Bronchial epithelial cell (primary cell): ENCODE results near the gene CCDC158. TPM values are rescaled to one million over a fixed set of nuclear protein-coding genes. Genes with fewer than 3 reads are reported as not detected.

ENCODE experiments used
- DNase-seq: peaks from one replicate; pipeline ENCODE4 v3.0.0-alpha.2; 2010; ENCODE audit warnings: low read depth
- FAIRE-seq: peaks from 2 replicates; lab custom pipeline; 2011; peaks lifted over from hg19 to GRCh38; lab: Jason Lieb, UNC
- H3K27me3 ChIP-seq: 2 replicates; pipeline ENCODE4 v1.5.1; 2011; ENCODE audit warnings: low read length; ENCODE audit not compliant: control insufficient read depth, insufficient read depth
- H3K36me3 ChIP-seq: 2 replicates; pipeline ENCODE4 v1.5.1; 2011; ENCODE audit warnings: low read length; ENCODE audit not compliant: control insufficient read depth, insufficient read depth
- H3K4me3 ChIP-seq: 2 replicates; pipeline ENCODE4 v1.5.1; 2011; ENCODE audit warnings: mild to moderate bottlenecking, low read depth, low read length, control low read depth
- CTCF ChIP-seq: IDR thresholded peaks from 2 replicates; pipeline ENCODE4 v1.5.1; 2011; ENCODE audit warnings: mild to moderate bottlenecking, moderate library complexity, low read length, control low read depth, inconsistent platforms; ENCODE audit not compliant: insufficient read depth, severe bottlenecking
- total RNA-seq: library from RNA; depleted of rRNA; stranded (reverse); fragments of >200 nt; gene quantifications from 2 replicates; pipeline ENCODE4 v1.2.1, GENCODE V29; 2014

Gene CCDC158
- total RNA-seq, 1 donor from 2014 or later = under 0.01 TPM

GRCh38 chr4:76279462-76279861, 141.5 kb downstream of the CCDC158 start:
- FAIRE-seq (no peak), DNase-seq (no peak)
- Histone ChIP-seq H3K27me3 (no peaks in the 10 kb centered on the region), H3K4me3 (no peak overlapping the region), H3K36me3 (no peaks in the 10 kb centered on the region)
- no peak for TF ChIP-seq CTCF

- DNase-seq (no peak), FAIRE-seq (no peak)
- no peaks in the 10 kb centered on the region for H3K27me3 ChIP-seq
- no peak for TF ChIP-seq CTCF
- no peak overlapping the region for H3K4me3 ChIP-seq
- no peaks in the 10 kb centered on the region for H3K36me3 ChIP-seq
Observed at GRCh38 chr4:76278583-76278982, 142.4 kb downstream of the CCDC158 start.

DNA sequence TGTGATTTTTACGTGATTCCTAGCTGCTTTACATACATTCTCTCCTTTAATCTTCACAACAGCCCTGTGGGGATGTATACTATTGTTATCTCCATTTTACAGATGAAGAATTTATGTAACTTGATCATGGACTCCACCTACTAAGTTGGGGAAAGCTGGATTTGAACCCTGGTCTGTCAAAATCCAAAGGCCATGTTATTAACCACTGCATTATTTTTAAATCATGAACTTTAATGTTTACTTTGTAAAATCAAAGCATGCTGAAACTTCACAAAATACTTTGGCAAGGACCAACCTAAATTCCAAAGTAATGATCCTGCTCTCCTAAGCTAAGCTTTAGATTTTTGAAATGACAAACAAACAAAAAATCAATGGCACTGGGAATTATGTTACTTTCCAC, 143.3 kb downstream of the CCDC158 start:
- Histone ChIP-seq H3K36me3 (no peaks in the 10 kb centered on the region), H3K27me3 (no peaks in the 10 kb centered on the region), H3K4me3 (no peak overlapping the region)
- no peak for TF ChIP-seq CTCF
- DNase-seq (peak; percentile 42), FAIRE-seq (no peak)

- H3K36me3 ChIP-seq = no peaks in the 10 kb centered on the region
- no peaks in the 10 kb centered on the region for H3K27me3 ChIP-seq
- FAIRE-seq = no peak
Observed at GRCh38 chr4:76276813-76277212, 144.1 kb downstream of the CCDC158 start.

GRCh38 chr4:76275486-76276124, 145.3 kb downstream of the CCDC158 start:
- H3K27me3 ChIP-seq = no peaks in the 10 kb centered on the region
- DNase-seq (no peak), FAIRE-seq (no peak)
- no peaks in the 10 kb centered on the region for H3K36me3 ChIP-seq
- TF ChIP-seq CTCF = no peak
- H3K4me3 ChIP-seq = no peak overlapping the region

More at GRCh38 chr4:76276813-76277212, 144.1 kb downstream of the CCDC158 start:
- no peak for TF ChIP-seq CTCF
- H3K4me3 ChIP-seq = no peak overlapping the region
- no peak for DNase-seq

GRCh38 chr4:76272999-76273398, 147.9 kb downstream of the CCDC158 start:
- no peak for TF ChIP-seq CTCF
- H3K27me3 ChIP-seq = no peaks in the 10 kb centered on the region
- no peak overlapping the region for H3K4me3 ChIP-seq
- H3K36me3 ChIP-seq = no peaks in the 10 kb centered on the region
- no peak for DNase-seq
- no peak for FAIRE-seq
